Fibroblast of villous mesenchyme (primary cell): Measurements from ENCODE around the gene PDK3. TPM values are rescaled to one million over a fixed set of nuclear protein-coding genes. Genes with fewer than 3 reads are reported as not detected.

ENCODE experiments used
- DNase-seq: peaks from one replicate; pipeline ENCODE4 v3.0.0-alpha.2; 2010; ENCODE audit warnings: low read depth
- H3K4me3 ChIP-seq: 2 replicates; pipeline ENCODE4 v1.5.1; 2011; ENCODE audit warnings: low read depth, mild to moderate bottlenecking, low read length
- CTCF ChIP-seq: IDR thresholded peaks from 2 replicates; pipeline ENCODE4 v1.5.1; 2012; ENCODE audit warnings: low read depth, mild to moderate bottlenecking, low read length; ENCODE audit not compliant: insufficient read depth
- total RNA-seq: library from RNA; depleted of rRNA; stranded (reverse); fragments of >200 nt; gene quantifications from 2 replicates; pipeline ENCODE4 v1.2.3, GENCODE V29; 2012

PDK3 gene
- total RNA-seq, 1 donor = 3.9 TPM

DNA sequence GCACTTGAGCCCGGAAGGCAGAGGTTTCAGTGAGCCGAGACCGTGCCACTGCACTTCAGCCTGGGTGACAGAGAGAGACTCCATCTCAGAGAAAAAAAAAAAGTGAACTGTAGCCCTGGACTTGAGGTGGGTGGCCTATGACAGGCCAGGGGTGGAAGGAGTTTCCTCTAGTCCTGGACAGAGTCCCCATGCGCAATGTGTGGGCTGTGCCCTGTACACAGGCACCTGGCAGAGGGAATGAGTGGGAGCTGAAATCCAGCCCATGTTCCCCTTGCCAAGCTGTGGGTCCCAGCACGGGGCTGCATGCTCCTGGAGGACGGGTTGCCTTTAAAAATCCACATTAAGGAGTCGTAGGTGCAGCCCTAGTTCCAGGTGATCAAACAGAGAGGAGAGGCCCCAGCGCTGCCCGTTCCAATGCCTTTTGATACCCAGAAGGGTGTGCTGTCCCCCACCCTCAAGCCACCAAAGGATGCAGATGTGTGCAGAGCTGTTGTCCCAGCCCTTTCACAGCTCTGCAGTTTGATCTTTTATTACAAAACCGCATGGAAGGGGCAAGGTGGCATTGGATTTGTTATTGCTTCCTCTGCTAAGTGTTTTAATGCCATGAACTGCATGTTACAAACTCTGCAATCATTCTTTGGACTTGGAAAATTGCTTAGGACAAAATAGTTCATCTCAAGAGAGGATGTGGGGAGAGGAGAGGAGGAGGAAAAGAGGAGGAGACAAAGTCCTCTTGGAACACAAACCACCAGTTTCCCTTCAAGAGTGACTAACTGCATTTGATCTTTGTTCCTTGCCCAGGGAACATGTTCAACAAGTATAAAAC lies 38.0 kb upstream of the PDK3 start:
- no peak for DNase-seq
- no peak for TF ChIP-seq CTCF
- no peak overlapping the region for H3K4me3 ChIP-seq

- no peak overlapping the region for H3K4me3 ChIP-seq
- TF ChIP-seq CTCF = no peak
- DNase-seq = peak; percentile 1
Observed at GRCh38 chrX:24427747-24428019, 37.4 kb upstream of the PDK3 start.

DNA sequence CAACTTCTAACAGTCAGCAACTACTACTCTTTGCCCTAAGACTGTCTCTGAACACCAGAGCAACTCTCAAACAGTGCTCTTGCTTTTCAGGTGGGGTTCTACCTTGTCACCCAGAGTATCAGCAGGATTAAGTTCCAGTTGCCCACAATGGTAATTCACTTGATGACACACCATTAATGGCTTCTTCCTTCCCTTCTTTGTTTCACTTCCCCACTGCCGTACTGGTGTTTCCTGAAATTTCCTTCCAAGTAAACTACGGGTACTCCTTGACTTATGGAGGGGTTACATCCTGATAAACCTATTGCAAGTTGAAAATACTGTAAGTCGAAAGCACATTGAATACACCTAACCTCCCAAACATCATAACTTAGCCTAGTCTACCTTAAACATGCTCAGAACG lies 36.6 kb upstream of the PDK3 start:
- no peak overlapping the region for H3K4me3 ChIP-seq
- TF ChIP-seq CTCF = no peak
- no peak for DNase-seq

DNA sequence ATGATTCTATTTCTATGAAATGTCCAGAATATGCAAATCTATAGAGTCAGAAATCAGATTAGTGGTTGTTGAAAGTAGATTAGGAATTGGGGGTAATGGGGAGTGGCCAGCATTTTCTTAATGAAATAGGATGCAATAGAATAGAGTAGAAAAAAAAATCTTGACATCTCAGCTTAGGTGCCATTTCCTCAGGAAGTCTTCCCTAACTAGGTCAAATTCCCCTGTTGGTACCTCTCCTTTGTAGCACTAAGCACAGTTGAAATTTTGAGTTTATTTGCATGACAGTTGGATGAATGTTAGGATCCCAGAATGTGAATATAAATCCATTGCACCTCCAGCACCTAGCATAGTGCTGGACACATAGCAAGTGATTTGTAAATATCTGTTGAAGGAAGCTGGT lies 30.0 kb upstream of the PDK3 start:
- DNase-seq = no peak
- no peak for TF ChIP-seq CTCF
- no peak overlapping the region for H3K4me3 ChIP-seq

DNA sequence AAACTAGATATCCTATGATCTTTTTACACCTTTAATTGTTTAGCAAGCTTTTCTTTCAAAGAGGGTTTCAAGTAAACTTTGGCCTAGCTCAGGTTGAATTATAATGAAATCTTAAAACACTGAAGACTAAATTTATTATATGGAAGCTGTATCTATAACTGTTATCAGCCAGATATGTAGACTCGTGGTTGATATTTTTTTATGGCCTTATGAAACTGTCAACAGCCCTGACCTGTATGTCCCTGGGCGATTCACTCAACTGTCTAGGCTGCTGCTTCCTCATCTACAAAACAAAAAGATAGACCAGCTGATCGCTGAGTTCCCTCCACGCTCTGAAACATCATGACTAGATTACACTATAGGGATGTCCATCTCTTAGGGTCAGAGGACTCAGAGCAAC lies 21.2 kb upstream of the PDK3 start:
- DNase-seq = no peak
- H3K4me3 ChIP-seq = no peak overlapping the region
- no peak for TF ChIP-seq CTCF

DNA sequence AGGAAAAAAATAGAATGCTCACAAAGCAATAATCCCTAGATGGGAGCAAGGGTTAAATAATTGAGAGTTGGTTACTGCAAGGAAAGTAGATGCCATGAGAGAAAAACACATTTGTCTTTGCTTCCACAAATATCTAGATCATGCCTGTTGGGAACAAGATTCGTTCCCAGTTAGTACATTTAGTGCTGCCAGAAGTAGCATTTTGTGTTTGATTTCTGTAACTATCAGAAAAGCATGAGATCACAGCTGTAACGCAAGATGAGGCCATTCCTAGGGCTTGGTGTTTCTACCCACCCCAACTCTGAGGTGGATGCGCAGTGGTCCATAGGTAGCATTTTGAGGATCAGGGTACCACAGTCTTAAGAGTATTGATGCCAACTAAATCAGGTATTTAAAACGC lies 20.4 kb upstream of the PDK3 start:
- no peak overlapping the region for H3K4me3 ChIP-seq
- no peak for TF ChIP-seq CTCF
- DNase-seq = no peak

DNA sequence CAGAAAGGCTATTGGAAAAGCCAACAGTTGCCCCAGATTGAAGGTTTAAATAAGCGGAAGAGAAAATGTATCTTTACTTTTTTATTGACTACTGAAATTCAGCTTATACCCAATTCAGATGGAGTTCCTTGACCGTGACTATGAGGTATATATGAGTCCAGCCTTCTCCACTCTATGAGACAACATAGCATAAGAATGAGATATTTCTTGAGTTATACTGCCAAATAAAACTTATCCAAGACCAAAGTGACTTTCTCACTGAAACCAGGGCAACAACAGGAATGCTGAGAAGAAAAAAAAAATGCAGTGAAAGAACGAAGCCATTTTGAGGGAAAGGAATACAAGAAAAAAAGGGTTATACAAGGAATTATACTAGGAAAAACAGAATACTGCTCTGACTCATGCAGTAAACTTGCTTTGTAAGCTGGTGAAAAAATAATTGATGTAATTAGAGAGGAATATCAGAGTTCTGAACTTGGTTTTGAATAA lies 16.3 kb upstream of the PDK3 start:
- no peak for DNase-seq
- no peak for TF ChIP-seq CTCF

More for the DNA sequence above, 16.3 kb upstream of the PDK3 start:
- H3K4me3 ChIP-seq = no peak overlapping the region
